SK-N-SH (cell line): ENCODE results near the gene CYP4F22. TPM values are rescaled to one million over a fixed set of nuclear protein-coding genes. Genes with fewer than 3 reads are reported as not detected.

Experiments
- CTCF ChIA-PET: fragments of 300-600, 350-600 bp; formaldehyde crosslinking; extraction: SDS; loops from one replicate; lab custom pipeline; 2021; lab: Yijun Ruan, JAX
- POLR2A ChIA-PET: fragments of 350-600 bp; sonication (Branson Sonifier 250); formaldehyde crosslinking; extraction: SDS; loops from one replicate; lab custom pipeline; 2020; ENCODE audit warnings: antibody characterized with exemption, inconsistent platforms; lab: Yijun Ruan, JAX
- DNase-seq: peaks from one replicate; pipeline ENCODE4 v3.0.0; 2012
- H2AFZ ChIP-seq: fragments of 200-600 bp; sonication (generic); 2 replicates; pipeline ENCODE4 v1.8.1; 2016; ENCODE audit warnings: antibody characterized with exemption, mild to moderate bottlenecking, low read depth
- H3F3A ChIP-seq: fragments of 200-600 bp; sonication (generic); replicated peaks from 2 replicates; pipeline ENCODE3; 2016; ENCODE audit warnings: antibody characterized with exemption, mild to moderate bottlenecking; ENCODE audit not compliant: insufficient read depth
- H3K27ac ChIP-seq, 2 experiments: fragments of 200-500 bp in 1 of 2; fragments of 200-600 bp in 1 of 2; sonication (Bioruptor generic) in 1 of 2; sonication (generic), shearing (Covaris generic) in 1 of 2; 2 replicates each; pipeline versions ENCODE4 v1.5.1 to v1.6.1; 2014 to 2016; ENCODE audit warnings: low read depth in 2 of 2, inconsistent platforms in 1 of 2, low read length in 1 of 2, mild to moderate bottlenecking in 1 of 2, mixed read lengths in 1 of 2
- H3K27me3 ChIP-seq: fragments of 200-600 bp; sonication (generic), shearing (Covaris generic); 2 replicates; pipeline ENCODE4 v1.6.1; 2016; ENCODE audit warnings: mixed run types; ENCODE audit not compliant: insufficient read depth
- H3K36me3 ChIP-seq, 2 experiments: fragments of 200-500 bp in 1 of 2; fragments of 200-600 bp in 1 of 2; sonication (Bioruptor generic) in 1 of 2; sonication (generic) in 1 of 2; replicated peaks in 1 of 2; 2 replicates each; pipeline versions ENCODE3 to v1.5.1; 2014 to 2016; ENCODE audit warnings: low read length in 1 of 2, mild to moderate bottlenecking in 1 of 2; ENCODE audit not compliant: insufficient read depth in 2 of 2, control insufficient read depth in 1 of 2
- H3K4me1 ChIP-seq, 2 experiments: fragments of 200-500 bp in 1 of 2; fragments of 200-600 bp in 1 of 2; sonication (Bioruptor generic) in 1 of 2; sonication (generic), shearing (Covaris generic) in 1 of 2; 2 replicates each; pipeline versions ENCODE4 v1.5.1 to v1.6.1; 2014 to 2016; ENCODE audit warnings: low read depth in 1 of 2, low read length in 1 of 2, mixed run types in 1 of 2; ENCODE audit not compliant: insufficient read depth in 2 of 2, control insufficient read depth in 1 of 2
- H3K4me2 ChIP-seq: fragments of 200-600 bp; sonication (generic), shearing (Covaris generic); 2 replicates; pipeline ENCODE4 v1.6.1; 2017; ENCODE audit warnings: mixed run types
- H3K4me3 ChIP-seq, 2 experiments: fragments of 200-500 bp in 1 of 2; fragments of 200-600 bp in 1 of 2; sonication (Bioruptor generic) in 1 of 2; sonication (generic), shearing (Covaris generic) in 1 of 2; 2 replicates each; pipeline versions ENCODE4 v1.5.1 to v1.8.1; 2014 to 2016; ENCODE audit warnings: low read depth in 2 of 2, inconsistent platforms in 1 of 2, low read length in 1 of 2, mild to moderate bottlenecking in 1 of 2, mixed read lengths in 1 of 2, moderate library complexity in 1 of 2
- H3K79me2 ChIP-seq: fragments of 200-600 bp; sonication (generic); 2 replicates; pipeline ENCODE4 v1.8.1; 2017; ENCODE audit warnings: mild to moderate bottlenecking; ENCODE audit not compliant: insufficient read depth
- H3K9ac ChIP-seq: fragments of 200-600 bp; sonication (generic); 2 replicates; pipeline ENCODE4 v1.6.1; 2017; ENCODE audit warnings: mixed run types
- H3K9me2 ChIP-seq: fragments of 200-600 bp; sonication (generic); 2 replicates; pipeline ENCODE4 v1.6.1; 2017; ENCODE audit warnings: mixed run types
- H3K9me3 ChIP-seq: fragments of 200-600 bp; sonication (generic); 2 replicates; pipeline ENCODE4 v1.6.1; 2017; ENCODE audit warnings: mixed run types, mild to moderate bottlenecking, moderate library complexity
- H4K20me1 ChIP-seq: fragments of 200-600 bp; sonication (generic); 2 replicates; pipeline ENCODE4 v1.6.1; 2017; ENCODE audit warnings: mild to moderate bottlenecking, mixed run types; ENCODE audit not compliant: insufficient read depth
- CHD2 ChIP-seq: fragments of 150-350 bp; IDR thresholded peaks from 2 replicates; pipeline ENCODE4 v1.6.1; 2018; ENCODE audit warnings: low read length; ENCODE audit not compliant: partially characterized antibody
- EZH2phosphoT487 ChIP-seq: fragments of 200-600 bp; sonication (generic); IDR thresholded peaks from 2 replicates; pipeline ENCODE4 v1.6.1; 2017; ENCODE audit warnings: low read depth, mixed run types, mild to moderate bottlenecking, antibody characterized with exemption, moderate library complexity, borderline replicate concordance
- FOSL2 ChIP-seq: IDR thresholded peaks from 2 replicates; pipeline ENCODE4 v1.4.0; 2012; ENCODE audit warnings: low read depth, mild to moderate bottlenecking, moderate library complexity, borderline replicate concordance
- FOXM1 ChIP-seq: IDR thresholded peaks from 2 replicates; pipeline ENCODE4 v1.4.0; 2012; ENCODE audit warnings: low read depth, mild to moderate bottlenecking
- JUND ChIP-seq: IDR thresholded peaks from 2 replicates; pipeline ENCODE4 v1.4.0; 2012
- RCOR1 ChIP-seq: fragments of 150-350 bp; IDR thresholded peaks from 2 replicates; pipeline ENCODE4 v1.6.1; 2017; ENCODE audit warnings: antibody characterized with exemption, low read length
- RFX5 ChIP-seq: IDR thresholded peaks from 2 replicates; pipeline ENCODE4 v1.6.1; 2012; ENCODE audit warnings: mild to moderate bottlenecking, improper control_type of control experiment, low read length
- RXRA ChIP-seq: IDR thresholded peaks from 2 replicates; pipeline ENCODE4 v1.4.0; 2012; ENCODE audit warnings: low read depth, mild to moderate bottlenecking, borderline replicate concordance
- SMC3 ChIP-seq: IDR thresholded peaks from 2 replicates; pipeline ENCODE4 v1.6.1; 2012; ENCODE audit warnings: low read depth, low read length, improper control_type of control experiment
- TCF12 ChIP-seq: IDR thresholded peaks from 2 replicates; pipeline ENCODE4 v1.4.0; 2012
- YY1 ChIP-seq: IDR thresholded peaks from 2 replicates; pipeline ENCODE4 v1.4.0; 2012; ENCODE audit warnings: low read depth, mild to moderate bottlenecking
- WGBS: methylation state at CpG from one replicate; pipeline ENCODE4 v1.1.6; 2017; ENCODE audit warnings: low lambda C conversion rate; 5-methylcytosine and 5-hydroxymethylcytosine counted together
- polyA plus RNA-seq, 3 experiments: library from polyadenylated mRNA; depleted of rRNA; stranded (reverse); fragments of >200 nt; gene quantifications; 2 replicates each; pipeline ENCODE4 v1.2.3, GENCODE V29; 2012
- TF ChIP-seq, protein P1 (sequence below): IDR thresholded peaks from 2 replicates; pipeline ENCODE4 v1.4.0; 2012; ENCODE audit warnings: low read depth, borderline replicate concordance
- TF ChIP-seq, protein P2 (sequence below): fragments of 150-350 bp; IDR thresholded peaks from 2 replicates; pipeline ENCODE4 v1.6.1; 2017; ENCODE audit warnings: antibody characterized with exemption, low read length, low read depth, borderline replicate concordance
- TF ChIP-seq, protein P3 (sequence below): IDR thresholded peaks from 2 replicates; pipeline ENCODE4 v1.4.0; 2012; ENCODE audit warnings: low read depth, borderline replicate concordance
- TF ChIP-seq, protein P4 (sequence below): fragments of 150-350 bp; IDR thresholded peaks from 2 replicates; pipeline ENCODE4 v1.6.1; 2016; ENCODE audit warnings: mild to moderate bottlenecking, low read depth, low read length

Gene CYP4F22
- polyA plus RNA-seq, 1 of the 3 experiments (the other 2 are of a cell fraction), result not detected

DNA sequence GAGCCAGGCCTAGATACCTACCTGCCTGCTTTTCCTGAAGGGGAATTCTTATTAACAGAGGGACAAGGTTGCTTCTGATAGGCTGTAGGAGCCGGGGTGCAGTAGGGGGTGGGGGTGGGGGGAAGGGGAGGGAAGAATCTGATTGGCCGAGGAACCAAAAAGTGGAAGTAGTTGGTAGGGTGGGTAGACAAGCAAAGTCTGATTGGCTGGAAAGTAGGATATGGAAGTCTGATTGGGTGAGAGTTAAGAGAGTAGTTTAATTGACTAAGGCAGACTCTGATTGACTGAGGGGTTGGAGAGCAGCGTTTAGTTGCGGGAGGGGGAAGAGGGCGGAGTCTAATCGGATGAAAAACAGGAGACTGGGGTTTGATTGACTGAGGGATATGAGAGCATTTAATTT lies 9.4 kb upstream of the CYP4F22 start:
- TF ChIP-seq TCF12, result no peak
- no peak for TF ChIP-seq SMC3
- TF ChIP-seq, protein P1, sequence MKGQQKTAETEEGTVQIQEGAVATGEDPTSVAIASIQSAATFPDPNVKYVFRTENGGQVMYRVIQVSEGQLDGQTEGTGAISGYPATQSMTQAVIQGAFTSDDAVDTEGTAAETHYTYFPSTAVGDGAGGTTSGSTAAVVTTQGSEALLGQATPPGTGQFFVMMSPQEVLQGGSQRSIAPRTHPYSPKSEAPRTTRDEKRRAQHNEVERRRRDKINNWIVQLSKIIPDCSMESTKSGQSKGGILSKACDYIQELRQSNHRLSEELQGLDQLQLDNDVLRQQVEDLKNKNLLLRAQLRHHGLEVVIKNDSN, result no peak
- TF ChIP-seq CHD2, result no peak
- no peak for TF ChIP-seq RCOR1
- no peak for TF ChIP-seq RFX5
- TF ChIP-seq, protein P2, sequence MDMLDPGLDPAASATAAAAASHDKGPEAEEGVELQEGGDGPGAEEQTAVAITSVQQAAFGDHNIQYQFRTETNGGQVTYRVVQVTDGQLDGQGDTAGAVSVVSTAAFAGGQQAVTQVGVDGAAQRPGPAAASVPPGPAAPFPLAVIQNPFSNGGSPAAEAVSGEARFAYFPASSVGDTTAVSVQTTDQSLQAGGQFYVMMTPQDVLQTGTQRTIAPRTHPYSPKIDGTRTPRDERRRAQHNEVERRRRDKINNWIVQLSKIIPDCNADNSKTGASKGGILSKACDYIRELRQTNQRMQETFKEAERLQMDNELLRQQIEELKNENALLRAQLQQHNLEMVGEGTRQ, result no peak
- Histone ChIP-seq H3K9me2 (no peaks in the 10 kb centered on the region), H3F3A (no peaks in the 10 kb centered on the region), H3K27me3 (peaks cover 23% of the 10 kb centered on the region; the same call in 1 of the 2 replicates), H3K4me3 (no peak overlapping the region), H2AFZ (no peak overlapping the region), H3K79me2 (no peaks in the 10 kb centered on the region), H4K20me1 (no peaks in the 10 kb centered on the region), H3K27ac (no peak overlapping the region), H3K9ac (no peak overlapping the region), H3K4me2 (no peak overlapping the region), H3K4me1 (no peaks in the 10 kb centered on the region), H3K36me3 (no peaks in the 10 kb centered on the region), H3K9me3 (no peaks in the 10 kb centered on the region)
- ChIA-PET POLR2A (no interaction called here), CTCF (no interaction called here)
- no peak for DNase-seq
- 5% methylated on average over 6 of the region's 6 CpGs for WGBS

DNA sequence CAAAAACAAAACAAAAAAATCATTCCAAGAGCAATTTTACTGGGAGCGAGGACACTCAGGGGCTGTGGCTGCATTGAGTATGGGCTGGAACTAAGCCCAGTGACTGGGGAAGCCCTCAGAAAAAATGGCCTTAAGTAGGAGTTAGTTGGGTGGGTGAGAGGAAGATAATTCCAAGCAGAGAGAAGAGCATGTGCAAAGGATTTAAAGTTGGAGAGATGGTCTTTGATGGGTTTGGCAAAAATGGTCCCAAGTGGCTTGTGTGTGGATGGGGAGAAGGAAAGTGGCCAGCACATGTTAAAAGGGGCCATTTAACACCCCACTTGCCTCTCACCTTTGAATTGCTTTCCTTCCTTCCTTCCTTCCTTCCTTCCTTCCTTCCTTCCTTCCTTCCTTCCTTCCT lies 6.7 kb upstream of the CYP4F22 start:
- Histone ChIP-seq H3K9ac (no peak overlapping the region), H3K27me3 (peaks cover 29% of the 10 kb centered on the region; the same call in 1 of the 2 replicates), H4K20me1 (no peaks in the 10 kb centered on the region), H3K36me3 (no peaks in the 10 kb centered on the region), H3K79me2 (no peaks in the 10 kb centered on the region), H3K9me2 (no peaks in the 10 kb centered on the region), H3K4me1 (no peaks in the 10 kb centered on the region), H3K9me3 (no peaks in the 10 kb centered on the region), H3K27ac (no peak overlapping the region), H2AFZ (no peak overlapping the region), H3K4me3 (no peak overlapping the region), H3F3A (no peaks in the 10 kb centered on the region), H3K4me2 (no peak overlapping the region)
- DNase-seq, result no peak
- WGBS, result 4% methylated on average over 1 of the region's 1 CpG
- no peak for TF ChIP-seq CHD2
- ChIA-PET CTCF (no interaction called here), POLR2A (no interaction called here)

DNA sequence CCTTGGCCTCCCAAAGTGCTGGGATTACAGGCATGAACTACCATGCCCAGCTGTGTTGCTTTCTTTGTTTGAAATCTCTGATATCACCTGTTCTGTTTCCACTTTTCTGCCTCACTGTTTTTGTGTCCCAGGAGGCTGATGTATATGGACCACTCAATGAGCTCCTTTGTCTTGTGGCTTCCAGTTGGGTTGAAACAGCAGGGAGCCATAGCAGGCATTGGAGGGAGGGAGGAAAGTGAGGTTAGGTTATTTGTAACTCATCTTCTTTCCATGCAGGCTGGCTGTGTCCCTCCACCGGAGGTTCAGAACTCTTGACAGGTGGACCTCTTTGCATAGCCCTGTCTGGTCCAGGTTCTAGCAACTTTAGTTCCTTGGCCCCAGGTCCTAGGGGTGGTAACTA lies 6.1 kb upstream of the CYP4F22 start:
- H3K27ac ChIP-seq, result no peak overlapping the region
- H3K9me2 ChIP-seq, result no peaks in the 10 kb centered on the region
- H3K27me3 ChIP-seq, result peaks cover 32% of the 10 kb centered on the region
- H3K9ac ChIP-seq, result no peak overlapping the region
- H3F3A ChIP-seq, result no peaks in the 10 kb centered on the region
- ChIA-PET POLR2A (no interaction called here), CTCF (no interaction called here)
- H3K36me3 ChIP-seq, result no peaks in the 10 kb centered on the region
- no peak for DNase-seq
- 0% methylated on average over 1 of the region's 1 CpG for WGBS
- H2AFZ ChIP-seq, result no peak overlapping the region
- H3K4me2 ChIP-seq, result no peak overlapping the region
- H4K20me1 ChIP-seq, result no peaks in the 10 kb centered on the region
- H3K79me2 ChIP-seq, result no peaks in the 10 kb centered on the region
- no peaks in the 10 kb centered on the region for H3K4me1 ChIP-seq
- no peaks in the 10 kb centered on the region for H3K9me3 ChIP-seq
- H3K4me3 ChIP-seq, result no peak overlapping the region
- TF ChIP-seq EZH2phosphoT487 (no peak), FOXM1 (no peak), RCOR1 (no peak), FOSL2 (no peak), TCF12 (no peak), YY1 (no peak), RFX5 (no peak), JUND (no peak), RXRA (no peak), SMC3 (no peak)
- TF ChIP-seq, protein P2, result no peak
- TF ChIP-seq, protein P3, sequence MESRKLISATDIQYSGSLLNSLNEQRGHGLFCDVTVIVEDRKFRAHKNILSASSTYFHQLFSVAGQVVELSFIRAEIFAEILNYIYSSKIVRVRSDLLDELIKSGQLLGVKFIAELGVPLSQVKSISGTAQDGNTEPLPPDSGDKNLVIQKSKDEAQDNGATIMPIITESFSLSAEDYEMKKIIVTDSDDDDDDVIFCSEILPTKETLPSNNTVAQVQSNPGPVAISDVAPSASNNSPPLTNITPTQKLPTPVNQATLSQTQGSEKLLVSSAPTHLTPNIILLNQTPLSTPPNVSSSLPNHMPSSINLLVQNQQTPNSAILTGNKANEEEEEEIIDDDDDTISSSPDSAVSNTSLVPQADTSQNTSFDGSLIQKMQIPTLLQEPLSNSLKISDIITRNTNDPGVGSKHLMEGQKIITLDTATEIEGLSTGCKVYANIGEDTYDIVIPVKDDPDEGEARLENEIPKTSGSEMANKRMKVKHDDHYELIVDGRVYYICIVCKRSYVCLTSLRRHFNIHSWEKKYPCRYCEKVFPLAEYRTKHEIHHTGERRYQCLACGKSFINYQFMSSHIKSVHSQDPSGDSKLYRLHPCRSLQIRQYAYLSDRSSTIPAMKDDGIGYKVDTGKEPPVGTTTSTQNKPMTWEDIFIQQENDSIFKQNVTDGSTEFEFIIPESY, result no peak
- TF ChIP-seq, protein P4, sequence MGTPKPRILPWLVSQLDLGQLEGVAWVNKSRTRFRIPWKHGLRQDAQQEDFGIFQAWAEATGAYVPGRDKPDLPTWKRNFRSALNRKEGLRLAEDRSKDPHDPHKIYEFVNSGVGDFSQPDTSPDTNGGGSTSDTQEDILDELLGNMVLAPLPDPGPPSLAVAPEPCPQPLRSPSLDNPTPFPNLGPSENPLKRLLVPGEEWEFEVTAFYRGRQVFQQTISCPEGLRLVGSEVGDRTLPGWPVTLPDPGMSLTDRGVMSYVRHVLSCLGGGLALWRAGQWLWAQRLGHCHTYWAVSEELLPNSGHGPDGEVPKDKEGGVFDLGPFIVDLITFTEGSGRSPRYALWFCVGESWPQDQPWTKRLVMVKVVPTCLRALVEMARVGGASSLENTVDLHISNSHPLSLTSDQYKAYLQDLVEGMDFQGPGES, result no peak
